Keratinocyte (primary cell): Measurements from ENCODE around the gene PRKCE.

Experiments
- CTCF ChIP-seq, 3 experiments: IDR thresholded peaks in 1 of 3; conservative IDR thresholded peaks in 1 of 3; optimal IDR thresholded peaks in 1 of 3; 2 replicates in 2 of 3; 3 replicates in 1 of 3; pipeline versions ENCODE3 to v1.5.1; 2011; ENCODE audit warnings: low read length in 3 of 3, mild to moderate bottlenecking in 3 of 3, moderate library complexity in 2 of 3, control low read depth in 1 of 3, inconsistent platforms in 1 of 3; ENCODE audit not compliant: insufficient read depth in 2 of 3; ENCODE audit errors: extremely low read depth in 1 of 3
- EZH2 ChIP-seq: IDR thresholded peaks from one replicate; pipeline ENCODE4 v1.6.1; 2012; ENCODE audit warnings: inconsistent platforms, mild to moderate bottlenecking, low read length, moderate library complexity

DNA sequence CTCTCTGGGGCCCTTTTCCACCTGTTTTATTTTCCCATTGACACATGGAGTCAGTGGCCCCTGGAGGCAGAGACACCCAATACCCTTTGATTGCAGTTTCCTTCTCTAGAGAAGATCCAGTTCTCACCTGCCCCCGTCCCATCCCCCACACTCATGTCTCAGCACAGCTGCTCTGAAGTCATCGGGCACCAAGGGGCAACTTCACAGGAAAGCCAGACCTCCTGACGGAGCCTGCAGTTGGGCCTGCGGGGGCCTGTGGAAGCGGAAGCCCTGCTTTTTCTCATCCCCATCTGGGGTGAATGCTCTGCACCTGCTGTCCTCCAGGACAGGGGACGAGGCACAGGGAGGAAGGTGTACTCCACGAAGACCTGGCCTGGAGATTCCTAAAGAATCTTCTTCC is 337.4 kb downstream of the PRKCE start:
- TF ChIP-seq CTCF (optimal IDR thresholded peaks at IDR 0.05 in 1 of 3, IDR thresholded peaks at IDR 0.05 in 1 of 3, conservative IDR thresholded peaks at IDR 0.05 in 1 of 3; ENCODE audit: extremely low read depth in 1 of 3, insufficient read depth in 2 of 3, low read length in 3 of 3) (no peak), EZH2 (no peak)
